DOHH2 (cell line): ENCODE measurements around the gene RPL36AL.

Experiments
- H3F3A ChIP-seq: fragments of 200-600 bp; sonication (generic), shearing (Covaris generic); 2 replicates; pipeline ENCODE4 v1.6.0; 2016; ENCODE audit warnings: antibody characterized with exemption, mild to moderate bottlenecking; ENCODE audit not compliant: control insufficient read depth, insufficient read depth
- H3K27ac ChIP-seq: fragments of 200-600 bp; sonication (generic); 2 replicates; pipeline ENCODE4 v1.5.1; 2014; ENCODE audit warnings: low read depth, mild to moderate bottlenecking, low read length, moderate library complexity
- H3K27me3 ChIP-seq: fragments of 200-600 bp; sonication (generic); 2 replicates; pipeline ENCODE4 v1.6.1; 2014; ENCODE audit warnings: mild to moderate bottlenecking, low read length, mixed read lengths; ENCODE audit not compliant: control insufficient read depth
- H3K36me3 ChIP-seq: fragments of 200-600 bp; sonication (generic); 2 replicates; pipeline ENCODE4 v1.6.1; 2014; ENCODE audit warnings: mild to moderate bottlenecking, low read length, moderate library complexity, mixed read lengths; ENCODE audit not compliant: control insufficient read depth
- H3K4me1 ChIP-seq: fragments of 200-600 bp; sonication (generic); 2 replicates; pipeline ENCODE4 v1.6.1; 2014; ENCODE audit warnings: mild to moderate bottlenecking, low read length, mixed read lengths; ENCODE audit not compliant: control insufficient read depth
- H3K4me2 ChIP-seq: fragments of 200-600 bp; sonication (generic); 2 replicates; pipeline ENCODE4 v1.6.0; 2014; ENCODE audit warnings: mild to moderate bottlenecking, low read length, moderate library complexity
- H3K4me3 ChIP-seq: fragments of 200-600 bp; sonication (generic); 2 replicates; pipeline ENCODE4 v1.5.1; 2014; ENCODE audit warnings: mild to moderate bottlenecking, low read length, mixed read lengths
- H3K79me2 ChIP-seq: fragments of 200-600 bp; sonication (generic); 2 replicates; pipeline ENCODE4 v1.6.1; 2014; ENCODE audit warnings: mild to moderate bottlenecking, low read length, mixed read lengths; ENCODE audit not compliant: control insufficient read depth
- H3K9me2 ChIP-seq: fragments of 200-600 bp; sonication (generic); replicated peaks from 2 replicates; pipeline ENCODE4 v1.6.1; 2014; ENCODE audit warnings: mild to moderate bottlenecking, low read length, mixed read lengths; ENCODE audit not compliant: control insufficient read depth
- H3K9me3 ChIP-seq: fragments of 200-600 bp; sonication (generic); 2 replicates; pipeline ENCODE4 v1.6.1; 2014; ENCODE audit warnings: antibody characterized with exemption, low read length, mixed read lengths; ENCODE audit not compliant: control insufficient read depth, insufficient read depth
- H4K20me1 ChIP-seq: fragments of 200-600 bp; sonication (generic); 2 replicates; pipeline ENCODE4 v1.6.0; 2014; ENCODE audit warnings: low read depth, mild to moderate bottlenecking, antibody characterized with exemption, low read length, moderate library complexity; ENCODE audit not compliant: control insufficient read depth, insufficient read depth
- EZH2phosphoT487 ChIP-seq: fragments of 200-600 bp; sonication (generic); IDR thresholded peaks from 2 replicates; pipeline ENCODE4 v1.6.1; 2017; ENCODE audit warnings: borderline replicate concordance, mild to moderate bottlenecking, antibody characterized with exemption, low read length, moderate library complexity, mixed read lengths
- TF ChIP-seq, protein P1 (sequence below): fragments of 200-600 bp; sonication (generic); IDR thresholded peaks from one replicate; pipeline ENCODE4 v1.5.1; 2014; ENCODE audit warnings: antibody characterized with exemption, mild to moderate bottlenecking, low read depth, low read length; ENCODE audit not compliant: poor library complexity, severe bottlenecking

The RPL36AL gene

DNA sequence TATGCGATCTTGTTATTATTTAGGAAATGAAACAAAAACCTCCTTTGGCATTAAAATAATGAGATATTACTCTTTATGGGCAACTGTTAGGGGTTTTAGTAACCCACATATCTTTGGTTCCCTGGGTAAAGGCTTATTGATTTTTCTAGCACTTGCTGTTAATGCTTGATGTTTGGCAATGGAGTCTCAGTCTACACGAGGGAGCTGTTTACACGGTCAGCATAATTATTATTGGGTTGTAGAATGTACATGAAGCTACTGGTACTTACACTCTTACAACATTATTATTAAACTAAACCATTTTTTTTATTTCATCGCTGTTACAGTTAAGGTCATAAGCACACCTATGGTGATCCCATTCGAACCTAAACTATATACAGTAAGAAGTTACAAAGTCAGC, 46.4 kb downstream of the RPL36AL start:
- Histone ChIP-seq H3K27me3 (no peaks in the 10 kb centered on the region), H3K36me3 (peaks cover 47% of the 10 kb centered on the region), H3K4me2 (no peak overlapping the region), H3F3A (peaks cover 25% of the 10 kb centered on the region), H3K27ac (no peak overlapping the region), H4K20me1 (no peaks in the 10 kb centered on the region), H3K4me1 (no peaks in the 10 kb centered on the region), H3K9me3 (no peaks in the 10 kb centered on the region), H3K79me2 (peaks cover 10% of the 10 kb centered on the region), H3K4me3 (no peak overlapping the region), H3K9me2 (no peaks in the 10 kb centered on the region)
- TF ChIP-seq EZH2phosphoT487, result no peak
- TF ChIP-seq, protein P1, sequence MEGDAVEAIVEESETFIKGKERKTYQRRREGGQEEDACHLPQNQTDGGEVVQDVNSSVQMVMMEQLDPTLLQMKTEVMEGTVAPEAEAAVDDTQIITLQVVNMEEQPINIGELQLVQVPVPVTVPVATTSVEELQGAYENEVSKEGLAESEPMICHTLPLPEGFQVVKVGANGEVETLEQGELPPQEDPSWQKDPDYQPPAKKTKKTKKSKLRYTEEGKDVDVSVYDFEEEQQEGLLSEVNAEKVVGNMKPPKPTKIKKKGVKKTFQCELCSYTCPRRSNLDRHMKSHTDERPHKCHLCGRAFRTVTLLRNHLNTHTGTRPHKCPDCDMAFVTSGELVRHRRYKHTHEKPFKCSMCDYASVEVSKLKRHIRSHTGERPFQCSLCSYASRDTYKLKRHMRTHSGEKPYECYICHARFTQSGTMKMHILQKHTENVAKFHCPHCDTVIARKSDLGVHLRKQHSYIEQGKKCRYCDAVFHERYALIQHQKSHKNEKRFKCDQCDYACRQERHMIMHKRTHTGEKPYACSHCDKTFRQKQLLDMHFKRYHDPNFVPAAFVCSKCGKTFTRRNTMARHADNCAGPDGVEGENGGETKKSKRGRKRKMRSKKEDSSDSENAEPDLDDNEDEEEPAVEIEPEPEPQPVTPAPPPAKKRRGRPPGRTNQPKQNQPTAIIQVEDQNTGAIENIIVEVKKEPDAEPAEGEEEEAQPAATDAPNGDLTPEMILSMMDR, result no peak

DNA sequence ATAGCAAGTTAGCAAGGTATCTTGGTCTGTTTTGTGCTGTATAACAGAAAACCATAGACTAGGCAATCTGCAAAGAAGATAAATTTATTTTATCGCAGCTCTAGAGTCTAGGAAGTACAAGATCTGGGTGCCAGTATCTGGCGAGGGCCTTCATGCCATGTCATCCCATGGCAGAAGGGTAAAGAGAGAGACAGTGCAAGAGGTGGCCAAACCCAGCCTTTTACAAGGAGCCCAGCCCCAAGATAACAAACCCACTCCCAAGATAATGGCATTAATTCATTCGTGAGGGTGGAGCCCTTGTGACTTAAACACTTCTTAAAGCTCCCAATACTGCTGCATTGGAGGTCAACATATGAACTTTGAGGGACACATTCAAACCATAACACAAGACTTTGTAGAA, 51.1 kb downstream of the RPL36AL start:
- H3F3A ChIP-seq, result peaks cover 14% of the 10 kb centered on the region; the same call in 1 of the 2 replicates
- TF ChIP-seq EZH2phosphoT487, result no peak
- TF ChIP-seq, protein P1, result no peak
- no peaks in the 10 kb centered on the region for H3K9me2 ChIP-seq
- no peak overlapping the region for H3K4me2 ChIP-seq
- no peaks in the 10 kb centered on the region for H3K4me1 ChIP-seq
- no peaks in the 10 kb centered on the region for H4K20me1 ChIP-seq
- no peaks in the 10 kb centered on the region for H3K9me3 ChIP-seq
- H3K36me3 ChIP-seq, result peaks cover 9% of the 10 kb centered on the region
- no peak overlapping the region for H3K4me3 ChIP-seq
- H3K27me3 ChIP-seq, result no peaks in the 10 kb centered on the region
- H3K79me2 ChIP-seq, result no peaks in the 10 kb centered on the region
- H3K27ac ChIP-seq, result no peak overlapping the region
